MM.1S (cell line): ENCODE measurements around the gene NAIF1.

ENCODE experiments used
- DNase-seq: peaks from one replicate; pipeline ENCODE4 v3.0.0-alpha.2; 2015
- H2AFZ ChIP-seq: fragments of 300-600 bp; sonication (generic); 2 replicates; pipeline ENCODE4 v1.6.0; 2016; ENCODE audit warnings: antibody characterized with exemption, low read length
- H3F3A ChIP-seq: fragments of 300-600 bp; sonication (generic); 2 replicates; pipeline ENCODE4 v1.6.1; 2016; ENCODE audit warnings: mild to moderate bottlenecking, antibody characterized with exemption, low read length, moderate library complexity, mixed read lengths; ENCODE audit not compliant: insufficient read depth
- H3K27ac ChIP-seq: fragments of 300-600 bp; sonication (generic); 2 replicates; pipeline ENCODE4 v1.5.1; 2016; ENCODE audit warnings: mild to moderate bottlenecking, low read length
- H3K27me3 ChIP-seq: fragments of 300-600 bp; sonication (generic); replicated peaks from 2 replicates; pipeline ENCODE4 v1.6.0; 2016; ENCODE audit warnings: low read length; ENCODE audit not compliant: insufficient read depth
- H3K36me3 ChIP-seq: fragments of 300-600 bp; sonication (generic); replicated peaks from 2 replicates; pipeline ENCODE4 v1.6.1; 2016; ENCODE audit warnings: mild to moderate bottlenecking, low read length, mixed read lengths; ENCODE audit not compliant: insufficient read depth
- H3K4me1 ChIP-seq: fragments of 300-600 bp; sonication (generic); 2 replicates; pipeline ENCODE4 v1.6.1; 2016; ENCODE audit warnings: low read length, mixed read lengths
- H3K4me2 ChIP-seq: fragments of 300-600 bp; sonication (generic); 2 replicates; pipeline ENCODE4 v1.6.0; 2016; ENCODE audit warnings: low read depth, low read length
- H3K4me3 ChIP-seq: fragments of 300-600 bp; sonication (generic); 2 replicates; pipeline ENCODE4 v1.5.1; 2016; ENCODE audit warnings: low read length, mixed read lengths
- H3K79me2 ChIP-seq: fragments of 300-600 bp; sonication (generic); 2 replicates; pipeline ENCODE4 v1.6.1; 2016; ENCODE audit warnings: mixed run types, low read length, mixed read lengths
- H3K9ac ChIP-seq: fragments of 300-600 bp; sonication (generic); 2 replicates; pipeline ENCODE4 v1.6.1; 2016; ENCODE audit warnings: low read length, mixed read lengths
- H3K9me2 ChIP-seq: fragments of 300-600 bp; sonication (generic); replicated peaks from 2 replicates; pipeline ENCODE4 v1.6.1; 2016; ENCODE audit warnings: mild to moderate bottlenecking, low read length, mixed read lengths; ENCODE audit not compliant: insufficient read depth
- H3K9me3 ChIP-seq: fragments of 300-600 bp; sonication (generic); replicated peaks from 2 replicates; pipeline ENCODE4 v1.6.1; 2016; ENCODE audit warnings: mild to moderate bottlenecking, low read length, mixed read lengths; ENCODE audit not compliant: insufficient read depth
- H4K20me1 ChIP-seq: fragments of 300-600 bp; sonication (generic); 2 replicates; pipeline ENCODE4 v1.6.1; 2016; ENCODE audit warnings: mild to moderate bottlenecking, low read length, moderate library complexity, mixed read lengths; ENCODE audit not compliant: insufficient read depth
- EZH2 ChIP-seq: fragments of 300-600 bp; sonication (generic); optimal IDR thresholded peaks from 2 replicates; pipeline ENCODE3; 2017; ENCODE audit warnings: low read depth, mild to moderate bottlenecking, antibody characterized with exemption, low read length, mixed read lengths
- EZH2phosphoT487 ChIP-seq: fragments of 300-600 bp; sonication (generic); IDR thresholded peaks from 2 replicates; pipeline ENCODE4 v1.6.1; 2018; ENCODE audit warnings: antibody characterized with exemption, low read length
- TF ChIP-seq, protein P1 (sequence below): fragments of 300-600 bp; sonication (generic); IDR thresholded peaks from 2 replicates; pipeline ENCODE4 v1.5.1; 2016; ENCODE audit warnings: antibody characterized with exemption, low read length, mixed read lengths

The NAIF1 gene

DNA sequence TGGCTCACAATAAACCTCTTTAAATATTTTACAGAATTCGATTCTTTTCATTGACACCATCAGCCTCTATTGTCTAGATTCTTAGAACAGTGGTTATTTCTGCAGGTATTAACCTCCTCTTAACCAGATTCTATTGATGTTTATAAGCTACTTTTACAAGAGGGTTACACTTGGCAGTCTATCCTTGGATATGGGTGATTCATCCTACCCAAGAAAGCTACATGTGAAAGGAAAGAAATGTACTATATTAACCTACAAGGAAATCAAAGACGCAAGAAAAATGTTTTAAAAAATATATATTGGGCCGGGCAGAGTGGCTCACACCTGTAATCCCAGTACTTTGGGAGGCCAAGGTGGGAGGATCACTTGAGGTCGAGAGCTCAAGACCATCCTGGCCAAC lies 17.6 kb upstream of the NAIF1 start:
- H4K20me1 ChIP-seq = peaks cover 11% of the 10 kb centered on the region
- no peak overlapping the region for H3K27ac ChIP-seq
- peaks cover under 1% of the 10 kb centered on the region; the same call in 1 of the 2 replicates for H3K36me3 ChIP-seq
- H3K9ac ChIP-seq = no peak overlapping the region
- H3F3A ChIP-seq = peaks cover 28% of the 10 kb centered on the region
- TF ChIP-seq EZH2phosphoT487 (no peak), EZH2 (no peak)
- TF ChIP-seq, protein P1, sequence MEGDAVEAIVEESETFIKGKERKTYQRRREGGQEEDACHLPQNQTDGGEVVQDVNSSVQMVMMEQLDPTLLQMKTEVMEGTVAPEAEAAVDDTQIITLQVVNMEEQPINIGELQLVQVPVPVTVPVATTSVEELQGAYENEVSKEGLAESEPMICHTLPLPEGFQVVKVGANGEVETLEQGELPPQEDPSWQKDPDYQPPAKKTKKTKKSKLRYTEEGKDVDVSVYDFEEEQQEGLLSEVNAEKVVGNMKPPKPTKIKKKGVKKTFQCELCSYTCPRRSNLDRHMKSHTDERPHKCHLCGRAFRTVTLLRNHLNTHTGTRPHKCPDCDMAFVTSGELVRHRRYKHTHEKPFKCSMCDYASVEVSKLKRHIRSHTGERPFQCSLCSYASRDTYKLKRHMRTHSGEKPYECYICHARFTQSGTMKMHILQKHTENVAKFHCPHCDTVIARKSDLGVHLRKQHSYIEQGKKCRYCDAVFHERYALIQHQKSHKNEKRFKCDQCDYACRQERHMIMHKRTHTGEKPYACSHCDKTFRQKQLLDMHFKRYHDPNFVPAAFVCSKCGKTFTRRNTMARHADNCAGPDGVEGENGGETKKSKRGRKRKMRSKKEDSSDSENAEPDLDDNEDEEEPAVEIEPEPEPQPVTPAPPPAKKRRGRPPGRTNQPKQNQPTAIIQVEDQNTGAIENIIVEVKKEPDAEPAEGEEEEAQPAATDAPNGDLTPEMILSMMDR = no peak
- H3K9me3 ChIP-seq = no peaks in the 10 kb centered on the region
- peaks cover 28% of the 10 kb centered on the region for H3K4me1 ChIP-seq
- no peak overlapping the region for H3K4me3 ChIP-seq
- no peak overlapping the region for H2AFZ ChIP-seq
- H3K79me2 ChIP-seq = peaks cover 99% of the 10 kb centered on the region
- no peak overlapping the region for H3K4me2 ChIP-seq
- DNase-seq = no peak
- no peaks in the 10 kb centered on the region for H3K27me3 ChIP-seq
- H3K9me2 ChIP-seq = no peaks in the 10 kb centered on the region

DNA sequence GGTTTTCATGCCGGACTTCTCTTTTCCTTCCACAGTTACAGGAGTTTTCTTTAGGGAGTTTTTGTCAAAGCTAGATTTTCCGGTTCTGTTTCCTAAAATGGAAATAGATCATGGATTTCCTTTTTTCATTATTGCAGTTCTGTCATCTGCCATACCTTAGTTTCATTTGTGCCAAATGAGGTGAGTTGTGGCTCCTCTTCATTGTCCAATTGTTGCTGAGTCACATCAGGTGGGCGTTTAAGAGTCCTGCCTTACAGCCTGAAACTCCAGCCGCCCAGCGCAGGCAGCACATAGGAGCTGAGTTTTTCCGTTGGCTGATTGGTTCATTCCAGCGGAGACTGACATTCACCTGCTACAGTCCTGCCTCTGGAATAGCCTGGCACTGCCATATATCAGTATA lies 15.0 kb upstream of the NAIF1 start:
- peak overlapping the region; percentile 61 for H3K9ac ChIP-seq
- H3K4me3 ChIP-seq = peak overlapping the region; percentile 48
- H3F3A ChIP-seq = peaks cover 50% of the 10 kb centered on the region
- peak; percentile 86 for DNase-seq
- H3K27me3 ChIP-seq = no peaks in the 10 kb centered on the region
- peaks cover 4% of the 10 kb centered on the region; the same call in 1 of the 2 replicates for H4K20me1 ChIP-seq
- H3K4me2 ChIP-seq = peak overlapping the region; percentile 85
- TF ChIP-seq EZH2phosphoT487 (no peak), EZH2 (no peak)
- TF ChIP-seq, protein P1 = no peak
- no peaks in the 10 kb centered on the region; the same call in 1 of the 2 replicates for H3K36me3 ChIP-seq
- H3K79me2 ChIP-seq = peaks cover 99% of the 10 kb centered on the region
- no peak overlapping the region for H2AFZ ChIP-seq
- H3K27ac ChIP-seq = peak overlapping the region; percentile 97
- peaks cover 48% of the 10 kb centered on the region for H3K4me1 ChIP-seq
- no peaks in the 10 kb centered on the region for H3K9me2 ChIP-seq
- no peaks in the 10 kb centered on the region for H3K9me3 ChIP-seq

DNA sequence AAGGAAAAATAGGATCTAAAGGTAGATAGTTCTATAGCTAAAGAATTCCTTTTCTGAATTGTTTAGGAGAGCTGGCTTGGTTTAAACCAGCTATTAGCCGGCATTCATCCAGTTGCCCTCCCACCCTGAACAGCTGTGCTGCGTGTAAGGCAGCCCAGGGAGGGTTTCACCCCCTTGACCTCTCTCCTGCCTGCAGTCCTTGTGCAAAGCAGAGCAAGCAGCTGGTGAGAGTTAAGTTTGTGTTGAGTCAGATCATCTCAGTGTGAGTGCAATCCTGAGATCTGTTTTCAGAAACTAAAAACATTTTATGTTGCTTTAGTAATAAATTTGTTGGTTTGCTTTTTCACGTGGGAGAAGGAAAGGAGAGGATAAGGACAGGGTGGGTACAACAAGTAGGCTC lies 13.9 kb upstream of the NAIF1 start:
- Histone ChIP-seq H3K36me3 (no peaks in the 10 kb centered on the region; the same call in 1 of the 2 replicates), H3K9ac (peak overlapping the region; percentile 61), H3F3A (peaks cover 55% of the 10 kb centered on the region), H3K9me3 (no peaks in the 10 kb centered on the region), H3K4me1 (peaks cover 53% of the 10 kb centered on the region), H3K27me3 (no peaks in the 10 kb centered on the region), H3K4me2 (peak overlapping the region; percentile 85), H3K79me2 (peaks cover 97% of the 10 kb centered on the region), H3K4me3 (no peak overlapping the region), H2AFZ (no peak overlapping the region), H3K9me2 (no peaks in the 10 kb centered on the region), H4K20me1 (0 out of 2 replicates have a peak, but pooled peaks cover 4% of the 10 kb centered on the region), H3K27ac (peak overlapping the region; percentile 97)
- DNase-seq = peak; percentile 78
- TF ChIP-seq, protein P1 = no peak
- no peak for TF ChIP-seq EZH2phosphoT487
- no peak for TF ChIP-seq EZH2
